Pulmonary artery endothelial cell (primary cell): ENCODE data around the gene NUP62. TPM values are rescaled to one million over a fixed set of nuclear protein-coding genes. Genes with fewer than 3 reads are reported as not detected.
"Not testable (repeated sequence)": the region's sequence is repeated elsewhere in the genome, so short reads cannot be mapped to it uniquely, and the experiment has no call there.

Experiments
- DNase-seq: peaks from one replicate; pipeline ENCODE4 v3.0.0-alpha.2; 2011; ENCODE audit warnings: low read depth, low spot score
- total RNA-seq: library from RNA; depleted of rRNA; stranded (reverse); fragments of >200 nt; gene quantifications from 2 replicates; pipeline ENCODE4 v1.2.3, GENCODE V29; 2014

Gene NUP62
- total RNA-seq, 1 donor from 2014 or later = 33.8 TPM

DNA sequence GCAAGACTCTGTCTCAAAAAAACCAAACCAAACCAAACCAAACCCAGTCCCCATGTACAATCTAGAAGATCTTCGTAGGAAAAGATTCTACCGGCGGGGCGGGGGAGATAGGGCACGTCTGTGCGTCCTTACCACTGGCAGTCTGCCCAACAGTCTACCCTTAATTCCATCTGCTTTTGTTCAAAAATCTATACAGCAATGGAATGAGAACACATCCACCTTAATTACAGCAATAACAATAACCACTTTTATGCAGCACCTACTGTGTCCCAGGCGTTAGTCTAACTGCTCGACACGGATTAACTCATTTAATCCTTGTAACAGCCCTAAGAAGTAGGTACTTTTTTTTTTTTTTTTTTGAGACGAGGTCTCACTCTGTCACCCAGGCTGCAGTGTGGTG, 2.8 kb downstream of the NUP62 start:
- DNase-seq = no peak

DNA sequence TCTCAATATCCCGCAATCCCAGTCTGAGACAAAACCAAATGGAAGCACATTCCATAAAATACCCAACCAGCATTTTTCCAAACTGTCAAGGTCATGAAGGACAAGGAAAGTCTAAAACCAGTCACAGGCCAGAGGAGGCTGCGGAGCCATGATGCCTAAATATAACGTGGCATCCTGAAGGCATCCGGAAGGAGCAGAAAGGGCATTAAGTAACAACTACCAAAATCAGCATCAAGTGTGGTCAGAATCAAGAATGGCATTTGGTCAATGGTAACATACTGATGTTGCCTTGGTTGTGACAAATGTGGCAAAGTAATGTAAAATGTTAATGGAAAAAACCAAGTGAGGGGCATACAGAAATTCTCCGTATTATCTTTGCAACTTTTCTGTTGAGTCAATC, 3.8 kb downstream of the NUP62 start:
- no peak for DNase-seq

DNA sequence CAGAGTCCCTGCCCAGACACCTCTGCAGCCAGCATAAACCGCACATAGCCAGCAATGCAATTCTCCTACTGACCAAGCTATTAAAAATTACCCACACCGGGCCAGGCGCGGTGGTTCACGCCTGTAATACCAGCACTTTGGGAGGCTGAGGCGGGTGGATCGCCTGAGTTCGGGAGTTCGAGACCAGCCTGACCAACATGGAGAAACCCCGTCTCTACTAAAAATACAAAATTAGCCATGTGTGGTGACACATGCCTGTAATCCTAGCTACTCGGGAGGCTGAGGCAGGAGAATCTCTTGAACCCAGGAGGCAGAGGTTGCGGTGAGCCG, 4.5 kb downstream of the NUP62 start:
- not testable (repeated sequence) for DNase-seq

DNA sequence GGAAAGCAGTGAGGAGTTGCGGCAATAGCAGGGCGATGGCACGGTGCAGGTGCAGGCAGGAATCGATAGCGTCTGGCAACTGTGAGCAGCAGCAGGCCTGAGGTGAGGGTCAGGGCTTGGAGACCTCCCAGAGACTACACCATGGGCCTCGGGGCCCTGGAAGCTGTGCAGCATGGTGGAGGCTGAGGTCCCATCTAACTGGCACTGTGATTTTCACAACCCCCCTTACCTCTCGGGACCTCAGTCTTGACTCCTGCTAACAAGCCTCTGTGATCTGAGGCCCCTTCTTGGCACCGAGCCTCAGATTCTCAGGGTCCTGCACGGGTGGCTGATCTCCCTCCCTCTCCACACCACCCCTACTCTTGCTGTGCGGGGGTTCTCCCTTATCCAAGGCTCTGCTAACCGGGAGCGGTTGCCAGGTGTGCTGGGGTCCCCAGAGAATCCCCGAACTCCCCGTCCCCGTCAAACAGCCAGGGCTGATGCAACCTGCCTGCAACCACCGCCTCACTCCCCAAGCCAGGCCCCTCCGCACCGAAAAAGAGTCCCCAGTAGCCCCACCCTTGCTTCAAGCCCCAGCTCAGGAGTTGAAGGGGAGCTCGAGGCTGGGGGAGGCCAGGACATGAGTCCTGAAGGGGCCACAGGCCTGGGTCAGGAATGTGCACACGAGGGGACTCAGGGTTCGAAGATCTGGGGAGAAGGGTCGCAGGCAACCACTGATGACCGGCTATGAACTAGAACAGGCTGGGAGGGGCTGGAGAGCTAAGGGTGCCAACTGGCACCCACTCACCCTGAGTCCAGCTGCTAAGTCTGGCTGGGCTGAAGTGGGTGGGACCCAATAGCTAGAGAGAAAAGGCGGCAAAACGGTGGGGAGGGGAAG, 5.1 kb downstream of the NUP62 start:
- DNase-seq = no peak

DNA sequence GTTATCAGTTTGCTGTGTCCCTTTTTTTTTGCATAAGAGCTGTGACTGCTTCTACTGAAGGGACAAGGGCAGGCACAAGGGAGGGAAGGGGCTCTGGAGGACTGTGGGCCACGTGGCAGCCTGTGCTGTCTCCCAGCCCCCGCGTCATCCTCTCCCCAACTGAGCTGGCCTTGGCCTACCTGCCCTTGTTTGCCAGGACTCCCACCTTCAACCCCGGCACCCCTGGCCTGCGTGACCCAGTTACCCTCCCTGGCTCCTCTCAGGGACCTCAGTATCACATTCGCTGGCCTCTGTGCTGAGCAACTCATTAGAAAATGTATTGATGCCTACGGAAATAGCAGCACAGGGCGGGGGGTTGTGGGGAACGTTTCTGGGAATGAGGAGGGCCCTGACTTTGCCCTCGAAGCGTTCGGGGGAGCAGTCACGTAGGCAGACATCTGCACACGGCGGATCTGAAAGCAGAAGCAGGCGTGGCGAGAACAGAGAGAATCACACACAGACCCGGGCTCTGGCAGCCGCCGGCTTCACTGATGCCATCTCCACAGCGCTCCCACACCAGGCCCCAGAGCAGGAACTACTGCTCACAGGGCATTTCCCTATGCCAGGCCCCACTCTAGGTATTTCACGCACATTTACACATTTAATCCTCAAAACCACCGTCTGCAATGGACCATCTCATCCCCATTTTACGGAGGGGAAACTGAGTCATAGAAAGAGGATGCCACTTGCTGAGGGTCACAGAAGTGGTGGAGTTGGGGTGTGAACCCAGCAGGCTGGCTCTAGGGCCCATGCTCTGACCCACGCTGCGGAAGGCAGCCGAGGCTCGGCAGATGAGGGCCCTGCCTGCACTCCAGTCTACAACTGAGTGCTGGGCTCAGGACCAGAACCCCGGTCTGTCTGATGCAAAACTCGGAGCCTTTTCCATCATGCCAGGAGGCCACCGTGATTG, 6.0 kb downstream of the NUP62 start:
- no peak for DNase-seq

DNA sequence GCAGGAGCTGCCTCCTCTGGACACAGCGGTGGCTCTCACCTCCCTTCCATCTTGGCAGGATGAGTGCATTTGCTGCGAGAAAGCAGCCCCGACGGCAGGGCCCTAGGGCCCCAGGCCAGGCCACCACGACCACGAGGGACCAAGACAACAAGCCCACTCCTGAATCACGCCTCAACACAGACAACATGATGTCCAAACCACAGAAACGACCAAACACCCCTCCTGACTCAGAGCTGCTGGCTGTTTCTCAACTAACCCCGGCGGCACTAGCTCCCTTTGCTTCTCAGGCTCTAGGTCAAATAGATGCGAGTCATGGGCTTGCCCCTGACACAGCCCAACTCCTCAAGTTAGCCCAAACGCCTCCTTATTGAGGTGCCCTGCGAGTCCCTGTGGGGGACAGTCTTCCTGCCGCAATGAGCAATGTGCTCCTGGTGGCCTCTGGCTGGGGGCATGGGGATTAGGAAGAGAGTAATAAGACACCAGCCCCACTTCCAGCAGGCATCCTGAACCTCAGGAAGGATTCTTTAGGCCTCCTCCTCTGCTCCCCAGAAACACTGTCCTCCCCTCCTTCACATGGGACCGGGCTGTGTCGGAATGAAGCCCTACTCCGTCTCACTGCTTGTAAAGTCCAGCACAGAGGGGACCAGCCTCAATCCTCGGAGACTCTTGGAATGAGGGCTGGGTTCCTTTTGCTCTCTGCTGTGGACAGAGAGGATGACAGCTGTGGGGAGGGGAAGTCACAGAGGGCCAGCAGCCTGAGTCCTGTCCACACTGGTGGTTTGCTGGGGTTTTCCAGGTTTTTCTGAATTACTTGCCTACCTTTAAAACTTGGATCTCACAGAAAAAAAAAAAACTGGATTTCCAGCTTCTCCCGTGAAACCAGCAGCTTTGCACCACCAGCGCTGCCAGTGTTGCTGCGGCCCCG, 7.2 kb downstream of the NUP62 start:
- no peak for DNase-seq

DNA sequence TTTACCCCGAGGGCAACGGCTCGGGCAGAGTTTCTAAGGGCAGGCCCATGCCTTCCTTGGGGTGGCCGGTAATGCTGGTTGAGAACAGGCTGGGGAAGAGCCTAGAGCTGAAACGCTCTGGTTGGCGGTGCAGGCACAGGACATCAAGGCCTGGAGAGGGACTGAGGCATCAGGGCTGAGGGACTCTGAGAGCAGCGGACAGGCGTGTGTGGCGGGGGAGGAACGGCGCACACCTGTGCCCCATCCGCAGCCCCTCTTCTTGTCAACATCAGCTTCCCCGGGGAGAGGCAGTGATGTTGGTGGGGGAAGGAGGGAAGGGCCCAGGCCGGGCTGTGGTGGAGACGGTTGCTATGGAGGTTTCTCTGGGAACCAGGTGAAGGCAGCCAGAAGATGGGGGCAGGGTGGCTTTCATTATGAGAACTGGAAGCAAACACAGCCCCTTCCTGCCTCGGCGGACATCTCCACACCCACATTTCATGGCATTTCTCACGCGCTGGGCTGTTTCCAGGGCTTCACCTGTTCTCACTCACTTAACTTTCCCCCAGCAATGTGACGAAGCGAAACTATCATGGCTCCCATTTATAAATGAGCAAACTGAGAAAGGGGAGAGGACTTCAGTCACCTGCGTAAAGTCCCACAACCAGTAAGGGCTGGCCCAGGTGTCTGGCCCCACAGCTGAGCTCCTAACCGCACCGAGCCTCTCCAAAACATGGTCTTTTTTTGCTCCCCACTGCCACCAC, 8.5 kb downstream of the NUP62 start:
- no peak for DNase-seq

DNA sequence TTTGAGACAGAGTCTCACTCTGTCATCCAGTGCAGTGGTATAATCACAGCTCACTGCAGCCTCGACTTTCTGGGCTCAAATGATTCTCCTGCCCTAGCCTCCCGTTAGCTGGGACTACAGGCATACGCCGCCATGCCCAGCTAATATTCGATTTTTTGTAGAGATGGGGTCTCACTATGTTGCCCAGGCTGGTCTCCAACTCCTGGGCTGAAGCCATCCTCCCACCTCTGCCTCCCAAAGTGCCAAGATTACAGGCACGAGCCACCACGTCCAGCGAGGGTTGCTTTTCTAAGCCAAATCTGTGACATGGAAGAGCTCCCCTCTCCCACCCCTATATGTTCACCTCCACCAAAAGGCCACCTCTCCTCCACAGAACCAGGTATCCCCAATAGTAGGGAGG, 11.2 kb downstream of the NUP62 start:
- no peak for DNase-seq

DNA sequence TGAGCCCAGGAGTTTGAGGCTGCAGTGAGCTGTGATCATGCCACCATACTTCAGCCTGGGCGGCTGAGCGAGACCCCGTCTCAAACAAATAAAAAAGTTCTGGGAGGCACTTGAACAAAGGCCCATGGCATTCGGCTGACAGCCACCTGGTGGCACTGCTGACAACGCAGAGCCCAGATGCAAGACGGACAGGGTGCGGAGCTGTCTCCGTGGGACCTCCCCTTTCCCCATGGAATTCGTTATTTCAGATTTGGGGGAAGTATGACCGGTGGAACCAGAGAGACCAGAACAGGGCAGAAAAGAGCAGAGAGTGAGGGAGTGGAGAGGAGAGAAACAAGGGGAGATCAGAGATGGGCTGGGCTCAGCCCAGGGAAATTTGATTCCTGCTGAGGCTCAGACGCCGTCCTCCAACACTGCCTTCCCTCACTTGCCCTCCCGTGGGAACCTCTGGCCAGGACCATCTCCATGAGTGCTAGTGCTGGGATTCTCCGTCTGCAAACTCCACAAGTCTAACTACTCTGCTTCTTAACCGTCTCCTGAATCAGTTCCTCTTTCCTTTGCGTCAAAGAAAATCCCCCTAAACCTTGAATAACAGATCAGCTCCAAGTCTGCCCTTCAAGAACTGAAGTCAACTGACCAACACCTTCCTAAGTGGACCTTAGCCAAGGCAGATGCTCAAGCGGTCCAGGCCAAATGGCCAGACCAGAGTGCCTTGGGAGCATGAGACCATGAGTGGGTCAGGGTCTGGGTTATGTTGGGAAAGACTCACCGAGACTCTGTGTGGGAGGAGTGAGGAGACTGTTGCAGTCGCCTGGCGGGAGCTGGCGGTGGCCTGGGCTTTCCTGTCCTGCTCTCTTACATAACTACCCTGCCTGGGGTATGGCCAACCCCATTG, 12.2 kb downstream of the NUP62 start:
- no peak for DNase-seq

DNA sequence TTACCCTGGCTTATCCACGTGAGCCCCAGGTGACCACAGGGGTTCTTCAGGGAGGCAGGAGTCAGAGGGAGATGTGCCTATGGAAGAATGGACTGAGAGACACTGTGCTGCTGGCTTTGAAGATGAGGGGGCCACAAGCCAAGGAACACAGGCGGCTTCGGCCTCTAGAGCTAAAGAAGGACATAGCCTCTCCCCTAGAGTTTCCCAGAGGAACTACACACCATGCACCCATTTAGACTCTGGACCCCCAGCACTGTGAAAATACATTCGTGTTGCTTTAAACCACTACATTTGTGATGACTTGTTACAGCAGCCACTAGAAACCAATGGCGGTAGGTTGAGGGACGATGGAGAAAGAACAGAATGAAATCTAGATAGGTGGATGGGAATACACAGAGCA, 14.0 kb downstream of the NUP62 start:
- DNase-seq = no peak

DNA sequence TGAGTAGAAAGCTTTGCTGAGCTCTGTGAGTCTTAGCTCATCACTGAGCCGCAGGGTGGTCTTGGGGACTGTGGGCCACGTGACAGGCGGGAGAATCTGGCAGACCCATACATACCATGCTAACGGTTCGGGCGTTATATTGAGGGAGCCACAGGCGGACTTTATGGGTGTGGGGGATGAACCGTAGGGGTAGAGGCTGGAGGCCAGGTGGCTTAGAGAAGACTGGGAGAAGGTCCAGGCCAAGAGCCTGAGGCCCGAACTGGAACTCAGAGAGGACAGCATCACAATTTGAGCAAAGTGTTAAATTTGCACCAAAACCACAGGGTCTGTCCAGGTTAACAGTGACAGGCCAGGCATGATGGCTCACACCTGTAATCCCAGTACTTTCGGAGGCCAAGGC, 15.6 kb downstream of the NUP62 start:
- no peak for DNase-seq

DNA sequence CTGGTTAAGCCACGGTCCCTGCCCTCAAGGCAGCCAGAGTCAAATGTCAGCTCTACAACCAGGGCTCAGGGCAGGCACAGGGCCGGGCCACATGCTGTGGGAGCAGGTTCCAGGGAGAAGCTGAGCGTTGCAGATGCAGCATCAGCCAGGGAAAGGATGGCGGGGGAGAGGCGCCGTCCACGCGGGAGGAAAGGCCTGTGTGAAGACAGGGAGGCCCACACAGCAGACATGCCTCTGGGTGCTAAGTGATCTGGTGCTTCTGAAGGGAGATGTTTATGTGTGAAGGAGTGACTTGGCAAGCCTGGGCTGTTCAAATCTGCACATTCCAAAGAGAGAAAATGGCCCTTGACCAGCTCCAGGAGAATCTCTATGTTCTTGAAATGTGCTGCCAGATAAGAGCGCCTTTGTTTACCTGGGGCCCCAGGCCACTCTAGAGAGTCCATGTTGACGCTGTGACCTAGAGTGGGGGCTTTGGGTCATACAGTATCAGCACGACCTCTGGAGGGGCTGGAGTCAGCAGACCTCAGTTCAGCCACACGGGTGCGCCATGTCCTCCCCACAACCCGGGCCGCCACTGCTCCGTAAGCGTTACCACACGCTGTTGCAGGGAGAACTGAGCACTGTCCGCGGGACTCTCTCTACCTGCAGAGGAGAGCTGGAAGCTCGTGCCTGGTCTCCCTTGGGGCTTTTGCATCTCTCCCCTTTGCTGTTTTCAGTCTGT, 16.2 kb downstream of the NUP62 start:
- DNase-seq = no peak

DNA sequence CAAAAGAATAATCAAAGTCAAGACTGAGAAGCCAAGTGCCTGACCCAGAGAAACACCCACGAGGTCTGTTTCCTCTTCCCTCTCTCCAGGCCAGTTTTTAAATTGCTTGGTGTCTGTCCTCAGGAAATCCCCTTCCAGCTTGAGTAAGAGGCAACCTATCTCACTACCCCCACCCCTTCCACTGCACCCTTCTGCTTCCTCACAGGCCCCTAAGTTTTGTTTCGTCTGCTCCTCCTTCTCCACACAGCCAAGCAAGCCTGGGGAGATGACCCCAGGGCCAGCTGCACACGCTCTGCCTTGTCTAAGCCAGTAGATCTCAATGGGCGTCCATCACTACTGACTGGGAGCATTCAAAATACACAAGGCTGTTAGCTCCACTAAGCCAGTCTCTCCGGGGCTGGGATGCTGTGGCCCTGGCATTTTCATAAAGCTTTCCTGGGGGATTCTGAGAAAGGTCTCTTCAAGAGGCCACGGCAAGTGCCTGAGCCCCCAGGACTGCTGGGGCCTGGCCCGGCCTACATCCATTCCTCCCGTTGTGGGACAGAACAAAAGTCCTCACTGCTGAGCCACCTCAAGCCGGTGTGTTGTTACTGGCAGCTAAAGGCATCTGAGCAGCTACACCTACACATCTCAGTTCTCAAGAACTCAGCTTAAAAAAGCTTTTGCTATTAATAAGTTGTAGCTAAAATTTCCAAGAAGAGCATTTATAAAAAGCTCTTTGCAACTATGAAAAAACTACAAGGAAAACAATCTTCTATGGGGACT, 17.7 kb downstream of the NUP62 start:
- DNase-seq = no peak

DNA sequence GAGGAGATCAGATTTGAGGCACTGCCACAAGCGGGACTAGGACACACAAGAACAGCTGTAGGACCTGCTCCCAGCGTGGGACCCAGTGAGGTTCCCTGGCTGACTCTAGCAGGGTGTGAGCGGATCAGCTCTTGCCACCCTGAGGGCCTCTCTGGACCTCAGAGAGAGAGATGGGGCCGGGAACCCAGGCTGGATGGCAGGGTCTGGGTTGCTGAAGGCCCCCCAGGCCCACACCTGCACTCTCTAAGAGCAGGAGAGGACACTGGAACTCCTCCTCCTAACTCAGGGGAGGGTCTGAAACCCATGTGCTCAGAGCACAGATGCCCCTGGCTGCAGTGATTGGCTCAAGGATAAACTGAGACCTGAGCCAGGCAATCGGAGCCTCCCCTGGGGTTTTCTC, 19.1 kb downstream of the NUP62 start:
- DNase-seq = no peak

DNA sequence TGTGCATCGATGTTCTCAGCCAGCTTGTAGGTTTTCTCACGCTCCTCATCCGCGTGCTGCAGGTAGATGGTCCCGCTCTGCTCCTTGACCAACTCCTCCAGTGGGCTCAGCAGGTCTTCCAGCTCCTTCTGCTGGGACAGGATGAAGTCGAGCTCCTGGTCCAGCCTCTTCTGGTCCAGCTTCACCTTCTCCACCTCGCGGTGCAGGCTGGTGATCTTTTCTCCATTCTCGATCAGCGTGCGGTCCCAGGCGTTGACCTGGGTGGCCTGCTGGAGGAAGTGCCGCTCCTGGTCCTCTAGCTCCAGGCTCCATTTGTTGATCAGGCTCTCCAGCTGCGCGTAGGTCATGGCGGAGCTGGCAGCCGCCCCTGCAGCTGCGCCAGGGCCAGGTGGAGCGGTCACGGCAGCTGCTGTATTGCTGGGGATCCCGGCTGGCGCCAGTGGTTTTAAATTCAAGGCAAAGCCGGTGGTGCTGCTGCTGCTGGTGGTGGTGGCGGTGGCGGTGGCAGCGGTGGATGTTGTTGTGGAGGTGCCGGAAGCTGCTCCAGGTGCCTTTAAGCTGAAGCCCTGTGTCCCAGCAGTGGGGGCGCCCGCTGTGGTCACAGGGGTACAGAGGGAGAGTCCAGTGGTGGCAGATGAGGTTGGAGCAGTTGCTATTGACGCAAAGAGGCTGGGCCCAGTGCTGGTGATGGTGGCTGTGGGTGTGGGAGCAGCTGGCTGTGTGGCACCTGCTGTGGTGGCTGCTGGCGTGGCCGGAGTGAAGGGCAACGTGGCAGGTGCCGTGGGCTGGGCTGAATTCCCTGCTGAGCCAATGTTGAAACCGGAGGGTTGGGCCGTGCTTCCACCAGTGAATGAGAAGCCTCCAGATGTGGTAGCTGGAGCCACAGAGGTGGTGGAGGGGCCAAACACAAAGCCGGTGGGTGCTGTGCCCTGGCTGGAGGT, 20.6 kb downstream of the NUP62 start:
- no peak for DNase-seq

DNA sequence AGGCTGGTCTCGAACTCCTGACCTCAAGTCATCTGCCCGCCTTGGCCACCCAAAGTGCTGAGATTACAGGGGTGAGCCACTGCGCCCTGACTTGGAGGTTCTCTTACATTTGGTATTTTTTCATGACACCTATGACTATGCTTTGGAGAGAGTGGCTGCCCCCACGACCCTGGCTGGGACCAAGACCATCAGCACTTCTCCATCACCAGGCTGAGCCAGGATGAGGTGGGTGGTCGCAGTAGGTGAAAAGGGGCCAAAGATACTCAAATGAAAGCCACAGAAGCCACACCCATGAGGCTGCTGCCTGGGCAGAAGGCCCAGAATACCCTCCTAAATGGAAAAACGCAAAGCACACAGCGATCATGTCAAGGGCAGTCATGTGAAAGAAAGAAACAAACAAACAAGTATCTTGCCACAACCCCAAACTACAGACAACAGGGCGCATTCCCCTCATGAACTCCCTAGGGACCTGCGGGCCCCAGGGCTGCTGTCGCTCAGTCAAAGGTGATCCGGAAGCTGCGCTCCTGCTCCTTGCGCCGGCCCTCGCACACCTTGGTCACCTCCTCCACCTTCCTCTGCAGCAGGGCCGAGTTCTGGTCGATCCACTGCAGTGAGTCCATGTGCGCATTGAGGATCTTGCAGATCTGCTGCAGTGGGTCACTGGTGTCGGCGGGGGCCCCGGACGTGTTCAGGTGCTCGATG, 21.4 kb downstream of the NUP62 start:
- DNase-seq = no peak
